Tibial nerve (tissue), 4 donors: ENCODE data around the gene BARX1. TPM values are rescaled to one million over a fixed set of nuclear protein-coding genes. Genes with fewer than 3 reads are reported as not detected.

ENCODE experiments used
- DNase-seq, 2 donors: peaks; one replicate each; pipeline ENCODE4 v3.0.0-alpha.2; 2019; ENCODE audit warnings: low spot score in 2 of 2
- H3K27ac ChIP-seq, 4 donors: fragments of 200-600 bp; sonication (generic) in 3 of 4; one replicate each; pipeline ENCODE4 v1.5.1; 2017 to 2019; ENCODE audit warnings: mild to moderate bottlenecking in 1 of 4
- H3K27me3 ChIP-seq, 2 donors: fragments of 200-600 bp; sonication (generic) in 1 of 2; one replicate each; pipeline versions ENCODE4 v1.5.1 to v1.6.0; 2017 to 2019
- H3K36me3 ChIP-seq, 3 donors: fragments of 200-600 bp; sonication (generic); one replicate each; pipeline ENCODE4 v1.5.1; 2018 to 2019
- H3K4me1 ChIP-seq, 4 donors: fragments of 200-600 bp; sonication (generic) in 3 of 4; one replicate each; pipeline ENCODE4 v1.5.1; 2017 to 2019
- H3K4me3 ChIP-seq, 4 donors: fragments of 200-600 bp; sonication (generic) in 3 of 4; one replicate each; pipeline ENCODE4 v1.5.1; 2017 to 2019; ENCODE audit warnings: mild to moderate bottlenecking in 1 of 4, moderate library complexity in 1 of 4
- H3K9me3 ChIP-seq, 4 donors: fragments of 200-600 bp; sonication (generic) in 3 of 4; one replicate each; pipeline ENCODE4 v1.5.1; 2017 to 2019
- CTCF ChIP-seq, 5 experiments: fragments of 200-600 bp in 3 of 5; fragments of 450-650 bp in 2 of 5; sonication (generic) in 3 of 5; IDR thresholded peaks; one replicate each; pipeline ENCODE4 v1.5.1; 2016 to 2019; ENCODE audit warnings: antibody characterized with exemption in 5 of 5, mild to moderate bottlenecking in 3 of 5, moderate library complexity in 2 of 5
- EP300 ChIP-seq, 2 donors: sonication (generic); formaldehyde crosslinking; IDR thresholded peaks; one replicate each; pipeline ENCODE4 v1.6.1; 2017; ENCODE audit warnings: antibody characterized with exemption in 2 of 2, mild to moderate bottlenecking in 1 of 2
- POLR2A ChIP-seq, 2 donors: fragments of 450-650 bp; IDR thresholded peaks; one replicate each; pipeline ENCODE4 v1.6.1; 2017; ENCODE audit warnings: antibody characterized with exemption in 2 of 2, mild to moderate bottlenecking in 2 of 2, moderate library complexity in 2 of 2
- WGBS, 2 donors: methylation state at CpG; one replicate each; pipeline ENCODE4 v1.1.5; 2018; 5-methylcytosine and 5-hydroxymethylcytosine counted together
- total RNA-seq, 4 donors: library from RNA; depleted of rRNA; stranded (reverse); fragments of >200 nt; gene quantifications; one replicate each; pipeline ENCODE4 v1.1.0, GENCODE V29; 2016

BARX1 gene
- total RNA-seq, 4 donors from 2014 or later: not detected

DNA sequence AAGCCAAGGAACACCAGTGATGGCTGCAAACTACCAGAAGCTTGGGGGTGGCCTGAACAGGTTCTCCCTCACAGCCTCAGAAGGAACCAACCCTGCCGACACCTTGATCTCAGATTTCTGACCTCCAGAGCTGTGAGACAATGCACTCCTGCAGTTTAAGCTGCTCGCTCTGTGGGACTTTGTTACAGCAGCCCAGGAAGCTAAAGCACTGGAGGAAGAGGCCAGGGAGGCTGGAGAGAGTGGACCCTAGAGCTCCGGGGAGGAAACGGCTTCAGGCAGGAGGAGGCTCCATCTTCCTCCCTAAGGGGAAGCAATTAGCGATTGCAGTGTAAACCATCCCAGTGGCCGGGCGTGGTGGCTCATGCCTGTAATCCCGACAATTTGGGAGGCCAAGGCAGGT, 25.1 kb downstream of the BARX1 start:
- peaks cover 0 to 7% (median 0%) of the 10 kb centered on the region in 4 donors for H3K9me3 ChIP-seq
- TF ChIP-seq POLR2A (IDR thresholded peaks at IDR 0.05) (no peak), CTCF (IDR thresholded peaks at IDR 0.05) (no peak), EP300 (IDR thresholded peaks at IDR 0.05) (no peak)
- no peak overlapping the region for H3K4me3 ChIP-seq
- H3K36me3 ChIP-seq: no peaks in the 10 kb centered on the region
- no peak for DNase-seq
- no peaks in the 10 kb centered on the region for H3K4me1 ChIP-seq
- peaks cover 0 to 15% of the 10 kb centered on the region in 2 donors for H3K27me3 ChIP-seq
- 20 to 34% methylated on average over 8 of the region's 8 CpGs for WGBS, 2 donors
- H3K27ac ChIP-seq: no peak overlapping the region

DNA sequence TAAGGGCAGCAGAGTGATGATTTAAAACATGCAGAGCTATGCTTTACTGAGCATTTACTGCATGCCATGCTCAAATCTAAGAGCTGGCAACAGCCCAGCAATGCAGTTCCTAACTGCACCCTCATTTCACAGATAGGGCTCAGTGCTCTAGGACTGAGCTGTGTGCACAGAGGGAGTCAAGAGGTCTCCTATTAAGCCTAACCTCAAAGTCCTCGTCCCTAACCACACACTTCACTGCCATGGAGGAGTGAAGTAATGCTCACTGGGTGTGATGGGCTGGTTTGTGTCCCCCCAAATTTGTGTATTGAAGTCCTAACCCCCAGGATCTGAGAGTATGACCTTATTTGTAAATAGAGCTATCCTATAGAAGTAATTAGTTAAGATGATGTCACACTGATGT, 25.9 kb downstream of the BARX1 start:
- no peaks in the 10 kb centered on the region for H3K36me3 ChIP-seq
- H3K4me1 ChIP-seq: no peaks in the 10 kb centered on the region
- no peak overlapping the region for H3K27ac ChIP-seq
- WGBS, 2 donors: 42 to 70% methylated on average over 1 of the region's 1 CpG
- H3K27me3 ChIP-seq: peaks cover 0 to 15% of the 10 kb centered on the region in 2 donors
- no peak for DNase-seq
- no peak overlapping the region for H3K4me3 ChIP-seq
- peaks cover 0 to 7% (median 0%) of the 10 kb centered on the region in 4 donors for H3K9me3 ChIP-seq
- no peak for TF ChIP-seq POLR2A (IDR thresholded peaks at IDR 0.05)
- no peak for TF ChIP-seq EP300 (IDR thresholded peaks at IDR 0.05)
- no peak for TF ChIP-seq CTCF (IDR thresholded peaks at IDR 0.05)

DNA sequence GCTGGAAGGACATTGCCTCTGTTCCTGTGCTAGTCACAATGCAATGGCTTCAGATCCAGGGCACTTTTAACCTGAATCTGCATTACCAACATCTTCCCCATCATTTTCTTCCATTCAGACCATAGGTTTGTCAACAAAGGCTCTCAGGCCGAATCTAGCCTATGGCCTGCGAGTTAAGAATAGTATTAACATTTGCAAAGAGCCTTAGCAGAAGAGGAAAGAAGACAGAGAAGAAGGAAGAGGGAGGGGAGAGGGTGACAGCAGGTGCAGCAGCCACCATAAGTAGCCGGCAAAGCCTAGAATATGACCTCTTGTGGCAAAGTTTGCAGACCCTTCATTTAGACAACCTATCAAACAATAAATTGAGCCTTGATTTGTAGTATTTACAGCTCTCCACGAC, 32.6 kb downstream of the BARX1 start:
- H3K9me3 ChIP-seq: no peaks in the 10 kb centered on the region
- H3K4me3 ChIP-seq: no peak overlapping the region
- H3K36me3 ChIP-seq: no peaks in the 10 kb centered on the region
- TF ChIP-seq POLR2A (IDR thresholded peaks at IDR 0.05) (no peak), EP300 (IDR thresholded peaks at IDR 0.05) (no peak), CTCF (IDR thresholded peaks at IDR 0.05) (no peak)
- WGBS, 2 donors: 62% methylated on average over 4 of the region's 4 CpGs
- H3K27me3 ChIP-seq: peaks cover 0 to 6% of the 10 kb centered on the region in 2 donors
- H3K4me1 ChIP-seq: no peaks in the 10 kb centered on the region
- H3K27ac ChIP-seq: no peak overlapping the region
- no peak for DNase-seq

DNA sequence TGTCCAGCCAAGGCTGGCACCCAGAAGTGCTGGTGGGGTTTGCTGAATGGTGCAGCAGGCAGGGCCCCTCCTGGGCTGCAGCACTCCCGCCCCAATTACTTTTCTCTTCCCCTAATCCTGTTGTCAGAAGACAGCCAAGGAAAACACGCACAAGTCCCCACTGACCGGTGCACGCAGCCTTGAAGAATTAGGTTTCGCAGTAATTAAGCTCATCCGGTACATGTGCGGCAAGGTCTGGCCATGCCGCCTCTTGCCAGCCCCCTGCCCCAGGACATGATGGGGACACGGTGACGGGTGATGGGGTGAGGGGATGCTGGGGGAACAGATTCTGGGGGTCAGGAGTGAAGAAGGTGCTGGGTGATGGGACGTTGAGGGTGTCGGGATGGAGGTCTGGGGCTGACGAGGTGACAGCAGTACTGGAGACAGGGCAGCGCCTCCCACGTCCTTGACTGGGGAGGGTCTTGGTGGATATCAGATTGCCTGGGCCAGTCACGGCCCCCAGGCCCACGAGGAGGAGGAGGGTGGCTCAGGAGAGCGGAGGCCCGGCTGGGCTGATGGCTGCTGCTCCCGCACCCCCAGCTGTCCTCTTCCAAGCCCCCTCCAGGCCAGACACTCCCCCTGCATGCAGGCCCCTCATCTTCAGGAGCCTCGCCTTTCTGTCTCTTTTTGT, 34.9 kb downstream of the BARX1 start:
- Histone ChIP-seq H3K27me3 (peaks cover 0 to 6% of the 10 kb centered on the region in 2 donors), H3K4me1 (no peaks in the 10 kb centered on the region), H3K9me3 (no peaks in the 10 kb centered on the region), H3K36me3 (no peaks in the 10 kb centered on the region), H3K4me3 (no peak overlapping the region), H3K27ac (no peak overlapping the region)
- WGBS, 2 donors: 56 to 64% methylated on average over 20 to 21 of the region's 21 CpGs
- TF ChIP-seq CTCF (IDR thresholded peaks at IDR 0.05) (no peak), POLR2A (IDR thresholded peaks at IDR 0.05) (no peak), EP300 (IDR thresholded peaks at IDR 0.05) (no peak)
- no peak for DNase-seq

- Histone ChIP-seq H3K27me3 (peaks cover 0 to 6% of the 10 kb centered on the region in 2 donors), H3K4me3 (no peak overlapping the region), H3K9me3 (no peaks in the 10 kb centered on the region), H3K4me1 (no peaks in the 10 kb centered on the region), H3K27ac (no peak overlapping the region), H3K36me3 (no peaks in the 10 kb centered on the region)
- WGBS, 2 donors: 50 to 56% methylated on average over 8 of the region's 8 CpGs
- TF ChIP-seq EP300 (IDR thresholded peaks at IDR 0.05): no peak
- TF ChIP-seq POLR2A (IDR thresholded peaks at IDR 0.05): no peak
- TF ChIP-seq CTCF (IDR thresholded peaks at IDR 0.05): no peak
- DNase-seq: no peak
These were observed 37.1 kb downstream of the BARX1 start for GRCh38 chr9:93918061-93918460.
